MM.1S (cell line): ENCODE measurements around the gene KIAA1217.

Experiments
- DNase-seq: peaks from one replicate; pipeline ENCODE4 v3.0.0-alpha.2; 2015
- H2AFZ ChIP-seq: fragments of 300-600 bp; sonication (generic); 2 replicates; pipeline ENCODE4 v1.6.0; 2016; ENCODE audit warnings: antibody characterized with exemption, low read length
- H3F3A ChIP-seq: fragments of 300-600 bp; sonication (generic); 2 replicates; pipeline ENCODE4 v1.6.1; 2016; ENCODE audit warnings: mild to moderate bottlenecking, antibody characterized with exemption, low read length, moderate library complexity, mixed read lengths; ENCODE audit not compliant: insufficient read depth
- H3K27ac ChIP-seq: fragments of 300-600 bp; sonication (generic); 2 replicates; pipeline ENCODE4 v1.5.1; 2016; ENCODE audit warnings: mild to moderate bottlenecking, low read length
- H3K27me3 ChIP-seq: fragments of 300-600 bp; sonication (generic); replicated peaks from 2 replicates; pipeline ENCODE4 v1.6.0; 2016; ENCODE audit warnings: low read length; ENCODE audit not compliant: insufficient read depth
- H3K36me3 ChIP-seq: fragments of 300-600 bp; sonication (generic); replicated peaks from 2 replicates; pipeline ENCODE4 v1.6.1; 2016; ENCODE audit warnings: mild to moderate bottlenecking, low read length, mixed read lengths; ENCODE audit not compliant: insufficient read depth
- H3K4me1 ChIP-seq: fragments of 300-600 bp; sonication (generic); 2 replicates; pipeline ENCODE4 v1.6.1; 2016; ENCODE audit warnings: low read length, mixed read lengths
- H3K4me2 ChIP-seq: fragments of 300-600 bp; sonication (generic); 2 replicates; pipeline ENCODE4 v1.6.0; 2016; ENCODE audit warnings: low read depth, low read length
- H3K4me3 ChIP-seq: fragments of 300-600 bp; sonication (generic); 2 replicates; pipeline ENCODE4 v1.5.1; 2016; ENCODE audit warnings: low read length, mixed read lengths
- H3K79me2 ChIP-seq: fragments of 300-600 bp; sonication (generic); 2 replicates; pipeline ENCODE4 v1.6.1; 2016; ENCODE audit warnings: mixed run types, low read length, mixed read lengths
- H3K9ac ChIP-seq: fragments of 300-600 bp; sonication (generic); 2 replicates; pipeline ENCODE4 v1.6.1; 2016; ENCODE audit warnings: low read length, mixed read lengths
- H3K9me2 ChIP-seq: fragments of 300-600 bp; sonication (generic); replicated peaks from 2 replicates; pipeline ENCODE4 v1.6.1; 2016; ENCODE audit warnings: mild to moderate bottlenecking, low read length, mixed read lengths; ENCODE audit not compliant: insufficient read depth
- H3K9me3 ChIP-seq: fragments of 300-600 bp; sonication (generic); replicated peaks from 2 replicates; pipeline ENCODE4 v1.6.1; 2016; ENCODE audit warnings: mild to moderate bottlenecking, low read length, mixed read lengths; ENCODE audit not compliant: insufficient read depth
- H4K20me1 ChIP-seq: fragments of 300-600 bp; sonication (generic); 2 replicates; pipeline ENCODE4 v1.6.1; 2016; ENCODE audit warnings: mild to moderate bottlenecking, low read length, moderate library complexity, mixed read lengths; ENCODE audit not compliant: insufficient read depth
- EZH2 ChIP-seq: fragments of 300-600 bp; sonication (generic); optimal IDR thresholded peaks from 2 replicates; pipeline ENCODE3; 2017; ENCODE audit warnings: low read depth, mild to moderate bottlenecking, antibody characterized with exemption, low read length, mixed read lengths
- EZH2phosphoT487 ChIP-seq: fragments of 300-600 bp; sonication (generic); IDR thresholded peaks from 2 replicates; pipeline ENCODE4 v1.6.1; 2018; ENCODE audit warnings: antibody characterized with exemption, low read length
- TF ChIP-seq, protein P1 (sequence below): fragments of 300-600 bp; sonication (generic); IDR thresholded peaks from 2 replicates; pipeline ENCODE4 v1.5.1; 2016; ENCODE audit warnings: antibody characterized with exemption, low read length, mixed read lengths

KIAA1217 gene

DNA sequence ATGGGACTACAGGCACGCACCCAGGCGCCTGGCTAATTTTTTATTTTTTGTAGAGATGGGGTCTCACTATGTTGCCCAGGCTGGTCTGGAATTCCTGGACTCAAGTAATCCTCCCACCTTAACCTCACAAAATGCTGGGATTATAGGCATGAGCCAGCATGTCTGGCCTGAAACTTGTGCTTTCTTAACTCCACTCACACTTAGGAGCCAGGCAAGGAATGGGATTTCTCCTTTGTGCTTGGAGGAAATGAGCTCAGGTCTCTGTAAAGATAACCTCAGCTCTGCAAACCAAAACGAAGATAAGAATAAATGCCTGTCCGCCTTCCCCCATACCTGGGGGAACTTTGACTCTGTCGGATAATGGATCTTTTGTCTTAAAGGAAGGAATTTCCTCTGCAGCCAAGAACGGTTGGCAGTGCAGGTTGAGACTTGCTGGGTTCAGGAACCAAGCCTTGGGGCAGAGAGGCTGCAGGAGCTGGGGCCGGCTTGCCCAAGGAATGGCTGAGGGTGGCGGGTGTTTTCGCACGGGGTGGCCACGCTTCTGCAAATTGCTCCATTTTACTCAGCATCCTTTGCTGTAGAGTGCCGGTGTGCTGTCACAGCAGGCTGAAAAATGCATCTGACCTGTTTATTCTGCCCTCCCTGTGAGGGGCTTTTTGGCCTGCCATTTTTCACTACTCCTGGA, 174.2 kb downstream of the KIAA1217 start:
- H2AFZ ChIP-seq, result peak overlapping the region; percentile 68
- H3K9me3 ChIP-seq, result no peaks in the 10 kb centered on the region
- H3K27ac ChIP-seq, result peak overlapping the region; percentile 74
- H3K4me3 ChIP-seq, result no peak overlapping the region
- H3K4me2 ChIP-seq, result peak overlapping the region; percentile 77
- H3K36me3 ChIP-seq, result no peaks in the 10 kb centered on the region
- H3K79me2 ChIP-seq, result no peaks in the 10 kb centered on the region
- H3K4me1 ChIP-seq, result peaks cover 29% of the 10 kb centered on the region
- no peak for DNase-seq
- peak overlapping the region; percentile 36; the same call in 1 of the 2 replicates for H3K9ac ChIP-seq
- no peaks in the 10 kb centered on the region for H3K27me3 ChIP-seq
- H3F3A ChIP-seq, result peaks cover 13% of the 10 kb centered on the region
- H4K20me1 ChIP-seq, result no peaks in the 10 kb centered on the region
- TF ChIP-seq, protein P1, sequence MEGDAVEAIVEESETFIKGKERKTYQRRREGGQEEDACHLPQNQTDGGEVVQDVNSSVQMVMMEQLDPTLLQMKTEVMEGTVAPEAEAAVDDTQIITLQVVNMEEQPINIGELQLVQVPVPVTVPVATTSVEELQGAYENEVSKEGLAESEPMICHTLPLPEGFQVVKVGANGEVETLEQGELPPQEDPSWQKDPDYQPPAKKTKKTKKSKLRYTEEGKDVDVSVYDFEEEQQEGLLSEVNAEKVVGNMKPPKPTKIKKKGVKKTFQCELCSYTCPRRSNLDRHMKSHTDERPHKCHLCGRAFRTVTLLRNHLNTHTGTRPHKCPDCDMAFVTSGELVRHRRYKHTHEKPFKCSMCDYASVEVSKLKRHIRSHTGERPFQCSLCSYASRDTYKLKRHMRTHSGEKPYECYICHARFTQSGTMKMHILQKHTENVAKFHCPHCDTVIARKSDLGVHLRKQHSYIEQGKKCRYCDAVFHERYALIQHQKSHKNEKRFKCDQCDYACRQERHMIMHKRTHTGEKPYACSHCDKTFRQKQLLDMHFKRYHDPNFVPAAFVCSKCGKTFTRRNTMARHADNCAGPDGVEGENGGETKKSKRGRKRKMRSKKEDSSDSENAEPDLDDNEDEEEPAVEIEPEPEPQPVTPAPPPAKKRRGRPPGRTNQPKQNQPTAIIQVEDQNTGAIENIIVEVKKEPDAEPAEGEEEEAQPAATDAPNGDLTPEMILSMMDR, result no peak
- TF ChIP-seq EZH2phosphoT487 (no peak), EZH2 (no peak)
- no peaks in the 10 kb centered on the region for H3K9me2 ChIP-seq

DNA sequence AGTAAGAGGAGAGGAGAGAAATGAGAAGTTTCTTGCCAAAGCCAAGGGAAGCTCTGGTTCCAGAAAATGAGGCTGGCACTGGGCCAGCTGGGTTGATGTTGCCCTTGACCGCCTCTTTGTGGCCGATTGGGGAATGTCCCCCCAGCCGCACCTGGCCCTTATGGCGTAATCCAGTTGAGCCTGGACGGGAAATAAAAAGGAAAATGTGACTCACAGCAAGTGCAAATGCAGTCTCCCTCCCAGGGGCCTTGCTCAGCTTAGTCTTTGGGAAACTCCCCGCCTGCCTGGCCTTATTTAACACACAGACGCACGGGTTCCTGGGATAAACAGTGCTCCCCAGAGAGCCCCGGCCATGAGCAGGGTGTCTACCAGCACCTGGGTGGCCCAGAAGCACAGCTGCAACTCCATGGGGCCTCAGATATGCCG, 174.8 kb downstream of the KIAA1217 start:
- peak overlapping the region; percentile 77 for H3K4me2 ChIP-seq
- H4K20me1 ChIP-seq, result no peaks in the 10 kb centered on the region
- no peak overlapping the region; the same call in 1 of the 2 replicates for H3K4me3 ChIP-seq
- peak overlapping the region; percentile 74 for H3K27ac ChIP-seq
- H3K4me1 ChIP-seq, result peaks cover 23% of the 10 kb centered on the region
- no peaks in the 10 kb centered on the region for H3K79me2 ChIP-seq
- H3K27me3 ChIP-seq, result no peaks in the 10 kb centered on the region
- no peaks in the 10 kb centered on the region for H3K9me2 ChIP-seq
- no peaks in the 10 kb centered on the region for H3K9me3 ChIP-seq
- TF ChIP-seq, protein P1, result peak; percentile 70
- TF ChIP-seq EZH2phosphoT487, result no peak
- peaks cover 13% of the 10 kb centered on the region for H3F3A ChIP-seq
- peak; percentile 94 for DNase-seq
- no peaks in the 10 kb centered on the region for H3K36me3 ChIP-seq
- H3K9ac ChIP-seq, result peak overlapping the region; percentile 55; the same call in 1 of the 2 replicates
- peak overlapping the region; percentile 75 for H2AFZ ChIP-seq

DNA sequence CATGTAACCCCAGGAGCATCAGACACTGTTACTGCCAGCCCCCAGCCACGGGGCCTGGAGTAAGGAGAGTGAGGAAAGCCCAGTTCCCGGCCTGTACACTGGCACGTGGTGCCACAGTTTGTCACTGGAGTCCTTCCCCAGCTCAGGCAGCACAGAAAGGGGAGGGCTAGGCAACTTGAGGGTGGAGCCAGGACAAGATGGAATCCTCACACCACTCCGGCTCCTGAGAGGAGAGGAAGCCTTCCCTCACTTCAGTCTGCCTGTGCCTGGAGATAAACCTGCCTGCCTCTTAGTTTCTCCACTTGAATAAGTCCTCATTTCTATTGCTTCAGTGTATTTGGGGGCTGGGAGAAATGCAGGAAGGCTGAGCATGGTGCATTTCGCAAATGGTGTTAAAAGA, 176.0 kb downstream of the KIAA1217 start:
- H3K4me1 ChIP-seq, result peaks cover 17% of the 10 kb centered on the region

More for the DNA sequence above, 176.0 kb downstream of the KIAA1217 start:
- H3F3A ChIP-seq, result peaks cover 13% of the 10 kb centered on the region
- H3K27ac ChIP-seq, result no peak overlapping the region
- no peaks in the 10 kb centered on the region for H3K9me3 ChIP-seq
- no peaks in the 10 kb centered on the region for H3K79me2 ChIP-seq
- no peaks in the 10 kb centered on the region for H3K9me2 ChIP-seq
- H3K36me3 ChIP-seq, result no peaks in the 10 kb centered on the region
- H3K4me3 ChIP-seq, result no peak overlapping the region
- H2AFZ ChIP-seq, result no peak overlapping the region
- no peaks in the 10 kb centered on the region for H4K20me1 ChIP-seq
- no peaks in the 10 kb centered on the region for H3K27me3 ChIP-seq
- no peak for TF ChIP-seq EZH2
- no peak for TF ChIP-seq EZH2phosphoT487
- TF ChIP-seq, protein P1, result no peak
- DNase-seq, result no peak
- H3K9ac ChIP-seq, result no peak overlapping the region
- no peak overlapping the region for H3K4me2 ChIP-seq
